Measurements from ENCODE around the gene CERS2.
A peak's percentile ranks its signal among the peaks of the same experiment; 100 is the strongest.

CERS2 gene

DNA sequence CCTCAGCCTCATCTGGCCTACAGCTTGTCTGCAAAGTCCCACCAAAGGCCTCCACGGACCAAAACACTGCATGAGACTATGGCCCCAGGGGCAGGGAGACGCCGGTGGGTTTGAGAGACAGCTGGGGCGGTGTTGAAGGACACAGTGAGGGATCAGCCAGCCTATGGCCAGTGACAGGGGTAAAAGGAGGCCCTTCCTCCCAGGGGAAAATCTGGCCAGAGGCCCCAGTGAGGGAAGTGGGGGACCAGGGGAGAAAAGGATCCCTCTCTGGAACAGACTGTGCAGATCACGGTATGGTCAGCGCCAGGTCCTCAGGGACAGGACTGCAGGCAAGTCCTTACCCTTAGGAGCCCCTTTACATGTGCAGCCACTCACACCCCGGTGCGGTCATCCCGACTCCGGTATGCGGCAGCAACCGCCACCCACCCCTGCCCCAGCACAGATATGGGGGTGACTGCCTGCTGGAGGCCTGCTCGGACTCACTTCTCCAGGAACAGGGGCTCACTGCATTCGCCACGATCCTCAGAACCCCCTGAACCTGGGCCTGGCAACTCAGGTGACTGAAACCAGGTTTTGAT is 1.3 kb downstream of the CERS2 start:
- Histone ChIP-seq H3K27ac (ENCODE audit: low read depth, low read length) (peak overlapping the region; percentile 87), H3K4me1 (ENCODE audit: control insufficient read depth, insufficient read depth, low read length) (peaks cover 32% of the 10 kb centered on the region), H3K4me3 (ENCODE audit: low read length) (peak overlapping the region; percentile 73), H3K9ac (ENCODE audit: low read length) (peak overlapping the region; percentile 49), H3K27me3 (ENCODE audit: control insufficient read depth, insufficient read depth, low read length) (no peaks in the 10 kb centered on the region), H3K36me3 (ENCODE audit: control insufficient read depth, insufficient read depth, low read length) (peaks cover 10% of the 10 kb centered on the region)

- no peaks in the 10 kb centered on the region for H3K27me3 ChIP-seq (ENCODE audit: control insufficient read depth, insufficient read depth, low read length)
- peaks cover 19% of the 10 kb centered on the region for H3K36me3 ChIP-seq (ENCODE audit: control insufficient read depth, insufficient read depth, low read length)
- peak overlapping the region; percentile 34 for H3K9ac ChIP-seq (ENCODE audit: low read length)
- H3K4me3 ChIP-seq (ENCODE audit: low read length): peak overlapping the region; percentile 73
- no peak overlapping the region for H3K27ac ChIP-seq (ENCODE audit: low read depth, low read length)
- H3K4me1 ChIP-seq (ENCODE audit: control insufficient read depth, insufficient read depth, low read length): peaks cover 32% of the 10 kb centered on the region
Measured at GRCh38 chr1:150972417-150972940, 2.2 kb downstream of the CERS2 start.

DNA sequence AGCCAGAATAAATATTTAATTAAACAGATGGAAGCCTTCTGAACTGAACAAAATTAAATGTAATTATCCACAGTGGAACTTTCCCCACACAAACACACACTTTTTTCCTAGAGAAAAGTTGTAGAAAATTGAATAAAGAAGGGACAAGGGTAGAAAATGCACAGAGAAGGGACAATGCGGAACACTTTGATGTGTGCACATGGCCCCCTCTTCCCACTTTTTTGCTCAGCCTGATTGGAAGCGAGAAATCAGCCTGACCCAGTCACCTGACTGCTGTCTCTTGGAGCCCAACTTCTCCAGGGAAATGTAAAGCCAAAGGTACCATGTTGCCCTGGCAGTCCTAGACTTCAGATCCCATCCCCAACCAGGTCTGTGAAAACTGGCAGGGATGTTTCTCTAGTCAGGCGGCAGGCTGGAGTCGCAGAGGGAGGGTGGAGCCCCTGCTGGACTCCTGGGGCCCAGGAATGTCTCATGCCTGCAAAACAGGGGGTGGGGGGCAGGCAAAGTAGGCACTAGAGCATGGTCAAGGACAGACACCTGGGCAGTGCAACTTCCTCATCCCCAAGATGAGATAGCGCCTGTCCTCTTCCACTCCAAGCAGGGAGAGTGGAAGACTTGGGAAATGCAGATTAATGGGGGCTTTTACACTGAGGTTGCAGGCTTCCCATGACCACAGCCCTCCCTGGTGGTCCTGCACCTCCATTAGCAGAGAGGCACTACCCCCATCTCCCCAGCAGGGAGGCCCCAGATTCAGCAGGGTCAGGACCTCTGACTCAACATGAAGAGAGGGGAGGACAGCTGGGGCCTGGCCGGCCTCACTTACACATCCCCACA is 2.8 kb downstream of the CERS2 start:
- H3K4me1 ChIP-seq (ENCODE audit: control insufficient read depth, insufficient read depth, low read length): peaks cover 32% of the 10 kb centered on the region
- H3K36me3 ChIP-seq (ENCODE audit: control insufficient read depth, insufficient read depth, low read length): peaks cover 25% of the 10 kb centered on the region
- peak overlapping the region; percentile 22 for H3K4me3 ChIP-seq (ENCODE audit: low read length)
- no peaks in the 10 kb centered on the region for H3K27me3 ChIP-seq (ENCODE audit: control insufficient read depth, insufficient read depth, low read length)
- peak overlapping the region; percentile 30 for H3K27ac ChIP-seq (ENCODE audit: low read depth, low read length)
- H3K9ac ChIP-seq (ENCODE audit: low read length): no peak overlapping the region

- peak overlapping the region; percentile 30 for H3K27ac ChIP-seq (ENCODE audit: low read depth, low read length)
- H3K4me1 ChIP-seq (ENCODE audit: control insufficient read depth, insufficient read depth, low read length): peaks cover 32% of the 10 kb centered on the region
- H3K4me3 ChIP-seq (ENCODE audit: low read length): peak overlapping the region; percentile 47
- H3K9ac ChIP-seq (ENCODE audit: low read length): no peak overlapping the region
- no peaks in the 10 kb centered on the region for H3K27me3 ChIP-seq (ENCODE audit: control insufficient read depth, insufficient read depth, low read length)
- peaks cover 33% of the 10 kb centered on the region for H3K36me3 ChIP-seq (ENCODE audit: control insufficient read depth, insufficient read depth, low read length)
Measured at GRCh38 chr1:150970808-150971582, 3.6 kb downstream of the CERS2 start.

GRCh38 chr1:150969626-150970025 is 5.0 kb downstream of the CERS2 start:
- Histone ChIP-seq H3K27me3 (ENCODE audit: control insufficient read depth, insufficient read depth, low read length) (no peaks in the 10 kb centered on the region), H3K4me3 (ENCODE audit: low read length) (no peak overlapping the region), H3K27ac (ENCODE audit: low read depth, low read length) (no peak overlapping the region), H3K9ac (ENCODE audit: low read length) (no peak overlapping the region), H3K4me1 (ENCODE audit: control insufficient read depth, insufficient read depth, low read length) (peaks cover 32% of the 10 kb centered on the region), H3K36me3 (ENCODE audit: control insufficient read depth, insufficient read depth, low read length) (peaks cover 40% of the 10 kb centered on the region)

DNA sequence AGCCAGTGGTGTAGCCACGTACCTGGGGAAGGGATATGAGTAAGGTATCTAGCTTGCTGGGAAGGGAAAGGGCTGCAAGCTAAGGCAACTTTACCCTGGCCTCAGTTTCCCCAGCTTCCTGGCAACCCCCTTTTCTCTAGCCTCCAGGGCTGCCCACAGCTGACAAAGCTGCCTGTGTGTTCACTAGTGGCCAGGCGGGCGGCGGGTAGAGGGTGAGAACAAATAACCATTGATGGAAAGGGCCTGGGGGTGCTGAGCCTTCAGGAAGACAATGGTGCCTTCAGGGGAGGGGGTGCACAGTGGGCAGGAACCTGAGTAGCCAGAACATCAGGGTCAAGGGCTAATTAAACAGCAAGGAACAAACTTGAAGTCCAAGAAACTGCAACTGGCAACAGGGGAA is 6.1 kb downstream of the CERS2 start:
- Histone ChIP-seq H3K36me3 (ENCODE audit: control insufficient read depth, insufficient read depth, low read length) (peaks cover 48% of the 10 kb centered on the region), H3K4me3 (ENCODE audit: low read length) (no peak overlapping the region), H3K4me1 (ENCODE audit: control insufficient read depth, insufficient read depth, low read length) (peaks cover 31% of the 10 kb centered on the region), H3K27ac (ENCODE audit: low read depth, low read length) (no peak overlapping the region), H3K27me3 (ENCODE audit: control insufficient read depth, insufficient read depth, low read length) (no peaks in the 10 kb centered on the region), H3K9ac (ENCODE audit: low read length) (no peak overlapping the region)

DNA sequence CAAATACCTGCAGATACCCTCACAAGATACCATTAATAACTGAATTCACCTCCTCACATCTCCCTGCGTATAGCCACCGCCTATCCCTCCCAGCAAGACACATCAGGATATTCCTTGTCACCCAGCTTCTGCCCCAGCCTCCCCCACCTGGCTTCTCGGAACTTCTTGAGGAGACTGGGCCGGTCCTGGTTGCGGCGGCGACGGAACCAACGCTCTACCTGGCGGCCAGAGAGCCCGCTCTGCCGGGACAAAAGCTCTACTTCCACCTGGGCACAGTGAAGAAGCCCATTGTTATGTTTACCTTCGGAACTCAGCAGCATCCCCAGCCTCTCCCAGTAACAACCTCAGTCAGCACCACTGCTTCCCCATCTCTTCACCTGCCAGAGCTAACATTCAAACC is 6.7 kb downstream of the CERS2 start:
- Histone ChIP-seq H3K27me3 (ENCODE audit: control insufficient read depth, insufficient read depth, low read length) (no peaks in the 10 kb centered on the region), H3K9ac (ENCODE audit: low read length) (no peak overlapping the region), H3K36me3 (ENCODE audit: control insufficient read depth, insufficient read depth, low read length) (peaks cover 50% of the 10 kb centered on the region), H3K4me3 (ENCODE audit: low read length) (no peak overlapping the region), H3K4me1 (ENCODE audit: control insufficient read depth, insufficient read depth, low read length) (peaks cover 26% of the 10 kb centered on the region), H3K27ac (ENCODE audit: low read depth, low read length) (no peak overlapping the region)

- Histone ChIP-seq H3K27ac (ENCODE audit: low read depth, low read length) (no peak overlapping the region), H3K4me1 (ENCODE audit: control insufficient read depth, insufficient read depth, low read length) (peaks cover 7% of the 10 kb centered on the region), H3K4me3 (ENCODE audit: low read length) (no peak overlapping the region), H3K36me3 (ENCODE audit: control insufficient read depth, insufficient read depth, low read length) (peaks cover 58% of the 10 kb centered on the region), H3K27me3 (ENCODE audit: control insufficient read depth, insufficient read depth, low read length) (no peaks in the 10 kb centered on the region), H3K9ac (ENCODE audit: low read length) (no peak overlapping the region)
Measured at GRCh38 chr1:150966011-150966410, 8.6 kb downstream of the CERS2 start.

DNA sequence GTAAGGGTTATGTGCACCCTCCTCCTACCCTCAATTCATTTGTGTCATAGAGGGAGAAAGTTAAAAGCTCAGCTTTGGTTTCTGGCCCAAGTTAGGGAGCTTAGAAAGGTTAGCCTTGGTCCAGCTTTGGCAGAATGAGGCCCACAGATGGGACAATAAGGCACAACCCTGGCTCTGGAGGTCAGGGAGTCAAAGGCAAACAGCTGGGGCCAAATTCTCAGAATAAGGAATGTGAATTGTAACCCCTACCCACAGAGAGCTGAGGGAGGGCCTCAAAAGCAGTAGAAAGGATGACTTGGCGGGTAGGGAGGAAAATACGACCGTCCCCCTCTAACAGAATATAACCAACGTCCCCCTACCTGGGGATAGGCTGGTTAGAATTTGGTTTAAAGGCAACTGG is 9.0 kb downstream of the CERS2 start:
- no peaks in the 10 kb centered on the region for H3K27me3 ChIP-seq (ENCODE audit: control insufficient read depth, insufficient read depth, low read length)
- peaks cover 60% of the 10 kb centered on the region for H3K36me3 ChIP-seq (ENCODE audit: control insufficient read depth, insufficient read depth, low read length)
- no peak overlapping the region for H3K27ac ChIP-seq (ENCODE audit: low read depth, low read length)
- H3K4me3 ChIP-seq (ENCODE audit: low read length): no peak overlapping the region
- no peak overlapping the region for H3K9ac ChIP-seq (ENCODE audit: low read length)
- H3K4me1 ChIP-seq (ENCODE audit: control insufficient read depth, insufficient read depth, low read length): peaks cover 3% of the 10 kb centered on the region

DNA sequence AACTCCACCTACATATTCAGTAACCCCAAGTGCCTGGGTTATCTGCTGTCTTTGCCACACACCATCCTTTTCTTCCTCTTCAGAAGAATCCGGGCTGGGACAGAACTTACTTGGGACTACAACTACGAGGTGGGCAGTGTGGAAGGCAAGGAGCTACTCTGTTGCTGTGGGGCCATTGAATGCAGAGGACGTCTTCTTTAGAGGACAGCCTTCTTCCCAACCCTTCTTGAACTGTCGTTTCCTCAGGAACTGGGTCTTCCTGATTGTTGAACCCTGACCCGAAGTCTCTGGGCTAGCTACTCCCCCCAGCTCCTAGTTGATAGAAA is 10.5 kb downstream of the CERS2 start:
- H3K27me3 ChIP-seq (ENCODE audit: control insufficient read depth, insufficient read depth, low read length): no peaks in the 10 kb centered on the region
- H3K36me3 ChIP-seq (ENCODE audit: control insufficient read depth, insufficient read depth, low read length): peaks cover 62% of the 10 kb centered on the region
- no peaks in the 10 kb centered on the region for H3K4me1 ChIP-seq (ENCODE audit: control insufficient read depth, insufficient read depth, low read length)
- H3K9ac ChIP-seq (ENCODE audit: low read length): no peak overlapping the region
- no peak overlapping the region for H3K4me3 ChIP-seq (ENCODE audit: low read length)
- no peak overlapping the region for H3K27ac ChIP-seq (ENCODE audit: low read depth, low read length)

GRCh38 chr1:150963321-150964163 is 11.1 kb downstream of the CERS2 start:
- Histone ChIP-seq H3K4me1 (ENCODE audit: control insufficient read depth, insufficient read depth, low read length) (no peaks in the 10 kb centered on the region), H3K27ac (ENCODE audit: low read depth, low read length) (no peak overlapping the region), H3K4me3 (ENCODE audit: low read length) (no peak overlapping the region), H3K9ac (ENCODE audit: low read length) (no peak overlapping the region), H3K36me3 (ENCODE audit: control insufficient read depth, insufficient read depth, low read length) (peaks cover 57% of the 10 kb centered on the region), H3K27me3 (ENCODE audit: control insufficient read depth, insufficient read depth, low read length) (no peaks in the 10 kb centered on the region)

GRCh38 chr1:150961756-150962155 is 12.9 kb downstream of the CERS2 start:
- H3K9ac ChIP-seq (ENCODE audit: low read length): no peak overlapping the region
- H3K27me3 ChIP-seq (ENCODE audit: control insufficient read depth, insufficient read depth, low read length): no peaks in the 10 kb centered on the region
- H3K4me1 ChIP-seq (ENCODE audit: control insufficient read depth, insufficient read depth, low read length): no peaks in the 10 kb centered on the region
- no peak overlapping the region for H3K4me3 ChIP-seq (ENCODE audit: low read length)
- peaks cover 40% of the 10 kb centered on the region for H3K36me3 ChIP-seq (ENCODE audit: control insufficient read depth, insufficient read depth, low read length)
- H3K27ac ChIP-seq (ENCODE audit: low read depth, low read length): no peak overlapping the region
